ENCODE results near the gene SIN3A. TPM values are rescaled to one million over a fixed set of nuclear protein-coding genes. Genes with fewer than 3 reads are reported as not detected.
A peak's percentile ranks its signal among the peaks of the same experiment; 100 is the strongest.

SIN3A gene
- total and polyA plus RNA-seq, 4 donors, result 6.8 to 21.9 (median 13.3) TPM

- peaks cover 0 to 18% (median 15%) of the 10 kb centered on the region in 4 donors for H3K4me1 ChIP-seq (ENCODE audit: control insufficient read depth in 4 of 4, insufficient read depth in 4 of 4, low read length in 3 of 4)
- 97% methylated on average over 11 of the region's 11 CpGs for WGBS
- H3K36me3 ChIP-seq (ENCODE audit: control insufficient read depth in 4 of 4, insufficient read depth in 3 of 4, low read depth in 1 of 4, low read length in 3 of 4), result peaks cover 0 to 10% (median 4%) of the 10 kb centered on the region in 4 donors
- no peaks in the 10 kb centered on the region for H3K9me3 ChIP-seq (ENCODE audit: control insufficient read depth in 4 of 4, low read length in 3 of 4)
- no peak overlapping the region for H3K27ac ChIP-seq (ENCODE audit: low read depth in 1 of 2, low read length in 2 of 2)
- H3K9ac ChIP-seq (ENCODE audit: low read depth in 1 of 2, low read length in 2 of 2), result no peak overlapping the region
- H3K27me3 ChIP-seq (ENCODE audit: control insufficient read depth in 4 of 4, insufficient read depth in 4 of 4, low read length in 3 of 4), result no peaks in the 10 kb centered on the region
- TF ChIP-seq RXRA (IDR thresholded peaks at IDR 0.05), result no peak
- no peak for TF ChIP-seq FOXA1 (IDR thresholded peaks at IDR 0.05)
- no peak for TF ChIP-seq EGR1 (IDR thresholded peaks at IDR 0.05; ENCODE audit: low read depth in 2 of 2)
- TF ChIP-seq MAX (IDR thresholded peaks at IDR 0.05), result no peak
- no peak for TF ChIP-seq NR2F2 (IDR thresholded peaks at IDR 0.05)
- no peak for TF ChIP-seq REST (IDR thresholded peaks at IDR 0.05)
- TF ChIP-seq HNF4A (conservative IDR thresholded peaks at IDR 0.05), result no peak
- TF ChIP-seq GABPA (IDR thresholded peaks at IDR 0.05 in 1 of 2, conservative IDR thresholded peaks at IDR 0.05 in 1 of 2), result no peak
- TF ChIP-seq RAD21 (IDR thresholded peaks at IDR 0.05), result no peak
- DNase-seq (ENCODE audit: low spot score), result no peak
- H3K4me3 ChIP-seq (ENCODE audit: low read depth in 1 of 3, low read length in 3 of 3), result no peak overlapping the region
These were observed 112.7 kb downstream of the SIN3A start for GRCh38 chr15:75338661-75339240.

GRCh38 chr15:75335705-75336355 lies 115.7 kb downstream of the SIN3A start, which contains the start of gene COMMD4:
Gene COMMD4, plus strand, starts transcription at chr15:75336063. Its CDS starts 27 bp downstream, at chr15:75336090.
- H3K9me3 ChIP-seq (ENCODE audit: control insufficient read depth in 4 of 4, low read length in 3 of 4), result no peaks in the 10 kb centered on the region
- peak within 1 kb of the TSS; percentile 77 to 79 for H3K9ac ChIP-seq (ENCODE audit: low read depth in 1 of 2, low read length in 2 of 2)
- H3K4me3 ChIP-seq (ENCODE audit: low read depth in 1 of 3, low read length in 3 of 3), result peak within 1 kb of the TSS; percentile 76 to 98 (median 93)
- DNase-seq (ENCODE audit: low spot score), result peak; percentile 90
- peaks cover 0 to 10% (median 4%) of the 10 kb centered on the region in 4 donors for H3K36me3 ChIP-seq (ENCODE audit: control insufficient read depth in 4 of 4, insufficient read depth in 3 of 4, low read depth in 1 of 4, low read length in 3 of 4)
- TF ChIP-seq SP1 (IDR thresholded peaks at IDR 0.05), result peak; percentile 58
- TF ChIP-seq CTCF (IDR thresholded peaks at IDR 0.05; ENCODE audit: low read depth, low read length, missing input control), result no peak
- peak; percentile 37 to 88 for TF ChIP-seq GABPA (IDR thresholded peaks at IDR 0.05 in 1 of 2, conservative IDR thresholded peaks at IDR 0.05 in 1 of 2)
- no peak for TF ChIP-seq FOXA2 (IDR thresholded peaks at IDR 0.05)
- no peak for TF ChIP-seq ZBTB33 (IDR thresholded peaks at IDR 0.05)
- TF ChIP-seq NR2F2 (IDR thresholded peaks at IDR 0.05), result peak; percentile 44
- TF ChIP-seq JUND (IDR thresholded peaks at IDR 0.05), result no peak
- TF ChIP-seq MAX (IDR thresholded peaks at IDR 0.05), result peak; percentile 48
- no peak for TF ChIP-seq FOXA1 (IDR thresholded peaks at IDR 0.05)
- peak in 1 of 2 donors; percentile 50 for TF ChIP-seq EGR1 (IDR thresholded peaks at IDR 0.05; ENCODE audit: low read depth in 2 of 2)
- no peak for TF ChIP-seq TAF1 (conservative IDR thresholded peaks at IDR 0.05)
- TF ChIP-seq REST (IDR thresholded peaks at IDR 0.05), result peak; percentile 31
- TF ChIP-seq RXRA (IDR thresholded peaks at IDR 0.05), result peak; percentile 51 to 58
- no peak for TF ChIP-seq RAD21 (IDR thresholded peaks at IDR 0.05)
- TF ChIP-seq YY1 (IDR thresholded peaks at IDR 0.05), result peak; percentile 78
- TF ChIP-seq HNF4A (conservative IDR thresholded peaks at IDR 0.05), result peak; percentile 19
- TF ChIP-seq HNF4G (IDR thresholded peaks at IDR 0.05), result no peak
- no peak for TF ChIP-seq ATF3 (IDR thresholded peaks at IDR 0.05)
- H3K4me1 ChIP-seq (ENCODE audit: control insufficient read depth in 4 of 4, insufficient read depth in 4 of 4, low read length in 3 of 4), result peaks cover 0 to 18% (median 15%) of the 10 kb centered on the region in 4 donors
- H3K27me3 ChIP-seq (ENCODE audit: control insufficient read depth in 4 of 4, insufficient read depth in 4 of 4, low read length in 3 of 4), result no peaks in the 10 kb centered on the region
- peak within 1 kb of the TSS; percentile 32 to 63 for H3K27ac ChIP-seq (ENCODE audit: low read depth in 1 of 2, low read length in 2 of 2)
- WGBS, result under 1% methylated on average over 42 of the region's 42 CpGs
